SHP77 (cell line): ENCODE data around the gene GTF2F2.

Experiments
- DNase-seq, 2 experiments: peaks; one replicate each; lab custom pipeline; 2025; lab: John Stamatoyannopoulos, UW

The GTF2F2 gene

DNA sequence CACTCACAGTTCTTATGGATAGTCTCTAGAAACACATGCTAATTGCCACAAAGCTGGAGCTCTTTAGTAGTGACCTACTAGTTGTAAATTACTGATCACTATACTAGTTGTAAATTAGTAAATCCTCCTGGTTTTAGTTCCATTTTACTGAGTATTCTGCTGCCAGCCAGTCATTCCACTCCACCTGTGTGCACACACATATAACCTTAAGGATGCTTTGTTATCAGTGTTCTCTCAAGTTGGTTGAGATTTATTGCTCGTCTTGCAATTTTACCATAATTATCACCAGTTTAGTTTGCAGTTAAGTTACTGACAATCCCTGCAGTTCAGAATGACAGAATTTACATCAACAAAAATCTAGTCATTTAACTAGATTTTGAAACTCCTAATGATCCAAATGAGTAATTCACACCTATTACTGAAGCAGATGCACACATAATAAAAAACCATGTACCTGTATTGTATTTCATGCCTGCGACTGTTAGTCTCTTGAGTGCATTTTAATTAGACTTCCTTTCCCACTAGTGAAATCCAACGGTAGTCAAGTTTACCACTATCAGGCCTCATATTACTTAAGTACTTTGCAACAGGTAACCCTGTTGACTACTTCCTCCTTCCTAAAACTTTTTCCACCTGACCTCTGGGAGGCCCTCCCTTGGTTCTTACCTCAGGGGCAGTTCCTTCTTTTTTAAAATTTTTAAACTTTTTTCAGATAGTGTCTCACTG, 213.1 kb downstream of the GTF2F2 start:
- no peak for DNase-seq
